Uterus (tissue), 2 donors: ENCODE measurements around the gene SND1.

Experiments used
- POLR2A ChIP-seq, 2 donors: fragments of 450-650 bp; IDR thresholded peaks; one replicate each; pipeline ENCODE4 v1.6.1; 2016; ENCODE audit warnings: antibody characterized with exemption in 2 of 2, mild to moderate bottlenecking in 1 of 2, moderate library complexity in 1 of 2
- TF ChIP-seq, protein P1 (sequence below), 4 experiments: fragments of 200-600 bp in 2 of 4; fragments of 450-650 bp in 2 of 4; sonication (generic) in 2 of 4; IDR thresholded peaks; one replicate each; pipeline ENCODE4 v1.5.1; 2016 to 2019; ENCODE audit warnings: antibody characterized with exemption in 4 of 4, mild to moderate bottlenecking in 2 of 4, moderate library complexity in 1 of 4

DNA sequence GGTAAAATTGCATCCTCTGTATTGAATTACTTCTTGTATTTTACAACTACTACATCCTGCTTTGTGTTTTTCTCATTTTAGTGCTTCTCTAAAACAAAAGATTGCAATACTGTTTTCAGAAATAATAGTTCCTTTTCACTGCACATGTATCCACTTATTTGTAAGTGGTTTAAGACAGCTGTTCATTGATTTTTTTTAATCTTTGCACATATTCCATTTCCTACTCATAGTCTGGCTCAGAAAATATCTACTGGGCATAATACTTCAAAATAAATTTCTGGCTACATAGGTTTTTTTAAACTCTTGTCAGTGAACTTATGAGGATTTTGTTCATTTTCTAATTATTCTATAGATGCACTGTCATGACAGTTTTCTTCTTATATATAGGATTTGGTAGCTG is 54.8 kb downstream of the SND1 start:
- TF ChIP-seq, protein P1, sequence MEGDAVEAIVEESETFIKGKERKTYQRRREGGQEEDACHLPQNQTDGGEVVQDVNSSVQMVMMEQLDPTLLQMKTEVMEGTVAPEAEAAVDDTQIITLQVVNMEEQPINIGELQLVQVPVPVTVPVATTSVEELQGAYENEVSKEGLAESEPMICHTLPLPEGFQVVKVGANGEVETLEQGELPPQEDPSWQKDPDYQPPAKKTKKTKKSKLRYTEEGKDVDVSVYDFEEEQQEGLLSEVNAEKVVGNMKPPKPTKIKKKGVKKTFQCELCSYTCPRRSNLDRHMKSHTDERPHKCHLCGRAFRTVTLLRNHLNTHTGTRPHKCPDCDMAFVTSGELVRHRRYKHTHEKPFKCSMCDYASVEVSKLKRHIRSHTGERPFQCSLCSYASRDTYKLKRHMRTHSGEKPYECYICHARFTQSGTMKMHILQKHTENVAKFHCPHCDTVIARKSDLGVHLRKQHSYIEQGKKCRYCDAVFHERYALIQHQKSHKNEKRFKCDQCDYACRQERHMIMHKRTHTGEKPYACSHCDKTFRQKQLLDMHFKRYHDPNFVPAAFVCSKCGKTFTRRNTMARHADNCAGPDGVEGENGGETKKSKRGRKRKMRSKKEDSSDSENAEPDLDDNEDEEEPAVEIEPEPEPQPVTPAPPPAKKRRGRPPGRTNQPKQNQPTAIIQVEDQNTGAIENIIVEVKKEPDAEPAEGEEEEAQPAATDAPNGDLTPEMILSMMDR (IDR thresholded peaks at IDR 0.05) = no peak
- no peak for TF ChIP-seq POLR2A (IDR thresholded peaks at IDR 0.05)
